IMR-90 (cell line): Measurements from ENCODE around the gene HMG20B. TPM values are rescaled to one million over a fixed set of nuclear protein-coding genes. Genes with fewer than 3 reads are reported as not detected.

ENCODE experiments used
- ATAC-seq: fragments of 200-7000 bp; cut with Tn5 transposase; 2 replicates; pipeline ENCODE4 v1.9.1; 2020; ENCODE audit warnings: low read depth, mild to moderate bottlenecking, moderate library complexity
- BruUV-seq: library from RNA; stranded (reverse); fragments of 400-500 nt; replicated peaks from 2 replicates; lab custom pipeline; 2021; lab: Mats Ljungman, UMichigan
- CTCF ChIA-PET: fragments of 300-600 bp; formaldehyde crosslinking; extraction: SDS; loops from one replicate; lab custom pipeline; 2021; ENCODE audit warnings: antibody characterized with exemption; lab: Yijun Ruan, JAX
- POLR2A ChIA-PET: fragments of 300-600 bp; sonication (Branson Sonifier 250); formaldehyde crosslinking; loops from one replicate; lab custom pipeline; 2022; ENCODE audit warnings: antibody characterized with exemption; ENCODE audit not compliant: unreplicated experiment; lab: Charles Lee
- DNase-seq: peaks from one replicate; pipeline ENCODE4 v3.0.0; 2013
- H2AFZ ChIP-seq: replicated peaks from 2 replicates; pipeline ENCODE3; 2013; ENCODE audit warnings: low read length, mild to moderate bottlenecking; ENCODE audit not compliant: poor library complexity
- H2AK5ac ChIP-seq: 2 replicates; pipeline ENCODE4 v1.6.1; 2013; ENCODE audit warnings: low read depth, low read length, inconsistent platforms
- H2AK9ac ChIP-seq: replicated peaks from 2 replicates; pipeline ENCODE3; 2013; ENCODE audit warnings: mild to moderate bottlenecking, low read depth, low read length, moderate library complexity; ENCODE audit not compliant: poor library complexity
- H2BK120ac ChIP-seq: 2 replicates; pipeline ENCODE4 v1.6.1; 2013; ENCODE audit warnings: low read depth, low read length, inconsistent platforms
- H2BK15ac ChIP-seq: 3 replicates; pipeline ENCODE4 v1.6.1; 2013; ENCODE audit warnings: low read depth, low read length, inconsistent platforms
- H2BK20ac ChIP-seq: 2 replicates; pipeline ENCODE4 v1.6.1; 2013; ENCODE audit warnings: low read depth, mild to moderate bottlenecking, inconsistent platforms, low read length, moderate library complexity
- H2BK5ac ChIP-seq: 2 replicates; pipeline ENCODE4 v1.6.1; 2013; ENCODE audit warnings: mild to moderate bottlenecking, low read depth, low read length, inconsistent platforms; ENCODE audit not compliant: poor library complexity, severe bottlenecking
- H3K14ac ChIP-seq: replicated peaks from 2 replicates; pipeline ENCODE4 v1.6.1; 2013; ENCODE audit warnings: low read depth, low read length, inconsistent platforms
- H3K18ac ChIP-seq: 2 replicates; pipeline ENCODE4 v1.6.1; 2013; ENCODE audit warnings: low read depth, low read length, control low read depth
- H3K23ac ChIP-seq: 2 replicates; pipeline ENCODE4 v1.6.1; 2013; ENCODE audit warnings: low read depth, low read length, inconsistent platforms
- H3K27ac ChIP-seq: 2 replicates; pipeline ENCODE4 v1.5.1; 2013; ENCODE audit warnings: mild to moderate bottlenecking, control low read depth, low read length; ENCODE audit not compliant: insufficient read depth
- H3K27me3 ChIP-seq: 2 replicates; pipeline ENCODE4 v1.6.1; 2013; ENCODE audit warnings: low read length; ENCODE audit not compliant: control insufficient read depth, insufficient read depth
- H3K36me3 ChIP-seq: 2 replicates; pipeline ENCODE4 v1.6.1; 2013; ENCODE audit warnings: low read length, mixed read lengths; ENCODE audit not compliant: control insufficient read depth, insufficient read depth
- H3K4ac ChIP-seq: 2 replicates; pipeline ENCODE4 v1.6.1; 2013; ENCODE audit warnings: low read depth, low read length, inconsistent platforms
- H3K4me1 ChIP-seq: 2 replicates; pipeline ENCODE4 v1.6.1; 2013; ENCODE audit warnings: low read length, mixed read lengths; ENCODE audit not compliant: control insufficient read depth, insufficient read depth
- H3K4me2 ChIP-seq: 2 replicates; pipeline ENCODE4 v1.6.1; 2013; ENCODE audit warnings: low read depth, mild to moderate bottlenecking, control low read depth, low read length, moderate library complexity
- H3K4me3 ChIP-seq: 2 replicates; pipeline ENCODE4 v1.5.1; 2013; ENCODE audit warnings: low read depth, mild to moderate bottlenecking, control low read depth, low read length, moderate library complexity; ENCODE audit not compliant: insufficient read depth
- H3K56ac ChIP-seq: 2 replicates; pipeline ENCODE4 v1.6.1; 2013; ENCODE audit warnings: low read length, inconsistent platforms; ENCODE audit not compliant: insufficient read depth; ENCODE audit errors: extremely low read depth
- H3K79me1 ChIP-seq, 2 experiments: 2 replicates each; pipeline ENCODE4 v1.6.1; 2013; ENCODE audit warnings: low read length in 2 of 2, inconsistent platforms in 1 of 2, low read depth in 1 of 2
- H3K9ac ChIP-seq: 2 replicates; pipeline ENCODE4 v1.6.1; 2013; ENCODE audit warnings: low read depth, low read length, control low read depth
- H3K9me1 ChIP-seq: 2 replicates; pipeline ENCODE4 v1.6.1; 2013; ENCODE audit warnings: low read length, inconsistent platforms; ENCODE audit not compliant: insufficient read depth
- H3K9me3 ChIP-seq: 2 replicates; pipeline ENCODE4 v1.6.1; 2013; ENCODE audit warnings: low read length; ENCODE audit not compliant: control insufficient read depth, insufficient read depth
- H4K20me1 ChIP-seq: 2 replicates; pipeline ENCODE4 v1.6.1; 2013; ENCODE audit warnings: low read length, inconsistent platforms; ENCODE audit not compliant: insufficient read depth
- H4K5ac ChIP-seq: 2 replicates; pipeline ENCODE4 v1.6.1; 2013; ENCODE audit warnings: mild to moderate bottlenecking, low read depth, low read length, control low read depth
- H4K8ac ChIP-seq, 2 experiments: 2 replicates each; pipeline ENCODE4 v1.6.1; 2013; ENCODE audit warnings: low read depth in 2 of 2, low read length in 2 of 2, control low read depth in 1 of 2, inconsistent platforms in 1 of 2
- H4K91ac ChIP-seq: 2 replicates; pipeline ENCODE4 v1.6.1; 2013; ENCODE audit warnings: low read depth, low read length, inconsistent platforms; ENCODE audit not compliant: insufficient read depth
- BHLHE40 ChIP-seq: fragments of 150-350 bp; IDR thresholded peaks from 2 replicates; pipeline ENCODE4 v1.6.1; 2016; ENCODE audit warnings: mild to moderate bottlenecking, low read depth, low read length
- CEBPB ChIP-seq: IDR thresholded peaks from 2 replicates; pipeline ENCODE4 v1.6.1; 2012; ENCODE audit warnings: low read depth, low read length, improper control_type of control experiment
- CHD1 ChIP-seq: IDR thresholded peaks from 2 replicates; pipeline ENCODE4 v1.6.1; 2012; ENCODE audit warnings: low read depth, low read length, improper control_type of control experiment
- CTCF ChIP-seq: conservative IDR thresholded peaks from 2 replicates; pipeline ENCODE4 v1.5.1; 2012; ENCODE audit warnings: mild to moderate bottlenecking, low read depth, low read length, improper control_type of control experiment
- ELK1 ChIP-seq: fragments of 150-350 bp; IDR thresholded peaks from 2 replicates; pipeline ENCODE4 v1.6.1; 2016; ENCODE audit warnings: low read depth, mild to moderate bottlenecking, low read length, moderate library complexity, borderline replicate concordance
- FOS ChIP-seq: fragments of 150-350 bp; IDR thresholded peaks from 2 replicates; pipeline ENCODE4 v1.6.1; 2016; ENCODE audit warnings: low read depth, low read length
- MAFK ChIP-seq: IDR thresholded peaks from 2 replicates; pipeline ENCODE4 v1.6.1; 2012; ENCODE audit warnings: low read depth, low read length, improper control_type of control experiment
- MAZ ChIP-seq: IDR thresholded peaks from 2 replicates; pipeline ENCODE4 v1.6.1; 2012; ENCODE audit warnings: low read depth, mild to moderate bottlenecking, low read length, improper control_type of control experiment, moderate library complexity, borderline replicate concordance
- MXI1 ChIP-seq: IDR thresholded peaks from 2 replicates; pipeline ENCODE4 v1.6.1; 2012; ENCODE audit warnings: low read depth, mild to moderate bottlenecking, low read length, moderate library complexity, borderline replicate concordance
- NFE2L2 ChIP-seq: fragments of 150-350 bp; IDR thresholded peaks from 2 replicates; pipeline ENCODE4 v1.6.1; 2016; ENCODE audit warnings: low read depth, mild to moderate bottlenecking, low read length
- POLR2A ChIP-seq: IDR thresholded peaks from 2 replicates; pipeline ENCODE4 v1.6.1; 2012; ENCODE audit warnings: mild to moderate bottlenecking, low read depth, low read length
- RAD21 ChIP-seq: IDR thresholded peaks from 2 replicates; pipeline ENCODE4 v1.6.1; 2012; ENCODE audit warnings: low read length, improper control_type of control experiment
- RCOR1 ChIP-seq: IDR thresholded peaks from 2 replicates; pipeline ENCODE4 v1.6.1; 2012; ENCODE audit warnings: mild to moderate bottlenecking, low read length, improper control_type of control experiment; ENCODE audit not compliant: insufficient replicate concordance
- RFX5 ChIP-seq: IDR thresholded peaks from 2 replicates; pipeline ENCODE4 v1.8.0; 2012; ENCODE audit warnings: low read depth, mild to moderate bottlenecking, low read length, moderate library complexity
- SMC3 ChIP-seq: fragments of 150-350 bp; IDR thresholded peaks from 2 replicates; pipeline ENCODE4 v1.6.1; 2016; ENCODE audit warnings: low read depth, mild to moderate bottlenecking, antibody characterized with exemption, low read length, moderate library complexity
- USF2 ChIP-seq: fragments of 150-350 bp; IDR thresholded peaks from 2 replicates; pipeline ENCODE4 v1.6.1; 2017; ENCODE audit warnings: mild to moderate bottlenecking, antibody characterized with exemption, low read length, low read depth
- WGBS, 2 experiments: methylation state at CpG; one replicate each; pipeline versions ENCODE4 v1.1.5 to v1.1.7; 2013; ENCODE audit warnings: missing lambda C conversion rate in 2 of 2; ENCODE audit not compliant: insufficient read length in 1 of 2; ENCODE audit errors: extremely low coverage in 2 of 2; 5-methylcytosine and 5-hydroxymethylcytosine counted together
- dilution Hi-C: fragments of 300-500 bp; cut with HindIII; formaldehyde crosslinking; loops from one replicate; pipeline ENCODE4 v1.14.3; 2018; ENCODE audit warnings: low sequenced_read_pairs; ENCODE audit not compliant: unreplicated experiment
- in situ Hi-C: fragments of 300-500 bp; cut with MboI; formaldehyde crosslinking; loops from 3 replicates; pipeline ENCODE4 v1.14.3; 2019; ENCODE audit warnings: low sequenced_read_pairs, inconsistent platforms, mixed read lengths
- intact Hi-C: fragments of 100-400 bp; cut with micrococcal nuclease; formaldehyde crosslinking; loops from 2 replicates; pipeline ENCODE4 v1.10.0; 2022
- polyA plus RNA-seq, 3 experiments: library from polyadenylated mRNA; depleted of rRNA; stranded (reverse); fragments of >200 nt; gene quantifications; 2 replicates each; pipeline ENCODE4 v1.2.3, GENCODE V29; 2012; ENCODE audit warnings: low replicate concordance in 1 of 3
- total RNA-seq: library from RNA; depleted of rRNA; stranded (reverse); fragments of >200 nt; gene quantifications from 2 replicates; pipeline ENCODE4 v1.2.3, GENCODE V29; 2012

HMG20B gene
- total and polyA plus RNA-seq, 2 of the 4 experiments (the other 2 are of a cell fraction) = 57.5 to 63.8 TPM

- CTCF ChIA-PET = no interaction called here
These were observed 44.7 kb upstream of the HMG20B start for GRCh38 chr19:3528080-3528479.

More at GRCh38 chr19:3528080-3528479, 44.7 kb upstream of the HMG20B start:
- no peak overlapping the region for H2AK5ac ChIP-seq
- ATAC-seq (no peak), DNase-seq (no peak)
- no peak overlapping the region for H4K91ac ChIP-seq
- H3K27ac ChIP-seq = no peak overlapping the region
- no peak overlapping the region for H2AFZ ChIP-seq
- H3K4ac ChIP-seq = no peak overlapping the region
- dilution Hi-C loops = no loop called here
- H2BK15ac ChIP-seq = no peak overlapping the region
- peaks cover 6% of the 10 kb centered on the region; the same call in 1 of the 2 replicates for H3K9me1 ChIP-seq
- H3K27me3 ChIP-seq = no peaks in the 10 kb centered on the region
- H3K9me3 ChIP-seq = no peaks in the 10 kb centered on the region
- no peak overlapping the region for H3K18ac ChIP-seq
- H4K20me1 ChIP-seq = peaks cover 26% of the 10 kb centered on the region
- no peak overlapping the region for H3K9ac ChIP-seq
- no peak overlapping the region for H3K23ac ChIP-seq
- H4K5ac ChIP-seq = no peak overlapping the region
- no peak overlapping the region for H3K56ac ChIP-seq
- H4K8ac ChIP-seq = no peak overlapping the region
- no TSS peak for BruUV-seq
- no peaks in the 10 kb centered on the region for H3K4me1 ChIP-seq
- no peak overlapping the region for H3K4me3 ChIP-seq
- peaks cover 70% of the 10 kb centered on the region for H3K36me3 ChIP-seq
- intact Hi-C loops = no loop called here
- no peak overlapping the region for H3K14ac ChIP-seq
- no peak overlapping the region for H2BK120ac ChIP-seq
- 100% methylated on average over 3 of the region's 14 CpGs; no CpG with 5 or more reads in 1 of the 2 experiments for WGBS, 2 experiments
- H3K4me2 ChIP-seq = no peak overlapping the region
- no peak overlapping the region for H2BK5ac ChIP-seq
- H3K79me1 ChIP-seq = peaks cover 20 to 38% of the 10 kb centered on the region in 2 experiments
- in situ Hi-C loops = no loop called here
- TF ChIP-seq CEBPB (no peak), USF2 (no peak), NFE2L2 (no peak), CHD1 (no peak), ELK1 (no peak), BHLHE40 (no peak), SMC3 (no peak), CTCF (no peak), RCOR1 (no peak), MAZ (no peak), RFX5 (no peak), POLR2A (no peak), RAD21 (no peak), MAFK (no peak), MXI1 (no peak), FOS (no peak)
- no peak overlapping the region for H2BK20ac ChIP-seq
- peak overlapping the region; percentile 24 for H2AK9ac ChIP-seq
- POLR2A ChIA-PET = no interaction called here
